Measurements from ENCODE around the gene CTIF.

CTIF gene

GRCh38 chr18:48896326-48896874 lies 357.6 kb downstream of the CTIF start:
- DNase-seq = no peak

GRCh38 chr18:48896875-48897511 lies 358.2 kb downstream of the CTIF start:
- DNase-seq = no peak

- DNase-seq = no peak
These were observed 358.7 kb downstream of the CTIF start for GRCh38 chr18:48897531-48897930.

- no peak for DNase-seq
These were observed 359.7 kb downstream of the CTIF start for GRCh38 chr18:48898521-48898920.

- DNase-seq = no peak
These were observed 360.8 kb downstream of the CTIF start for GRCh38 chr18:48899558-48900174.

GRCh38 chr18:48900469-48900868 lies 361.6 kb downstream of the CTIF start:
- no peak for DNase-seq

- DNase-seq = no peak
These were observed 362.6 kb downstream of the CTIF start for GRCh38 chr18:48901145-48902022.

- DNase-seq = peak; percentile 69
These were observed 363.4 kb downstream of the CTIF start for GRCh38 chr18:48902023-48902855.

GRCh38 chr18:48902856-48903601 lies 364.2 kb downstream of the CTIF start:
- DNase-seq = no peak

GRCh38 chr18:48904091-48904490 lies 365.3 kb downstream of the CTIF start:
- DNase-seq = no peak

GRCh38 chr18:48904847-48905394 lies 366.1 kb downstream of the CTIF start:
- no peak for DNase-seq

- DNase-seq = no peak
These were observed 366.7 kb downstream of the CTIF start for GRCh38 chr18:48905513-48905912.

- no peak for DNase-seq
These were observed 370.1 kb downstream of the CTIF start for GRCh38 chr18:48908916-48909315.

GRCh38 chr18:48909721-48910120 lies 370.9 kb downstream of the CTIF start:
- DNase-seq = no peak

- no peak for DNase-seq
These were observed 372.2 kb downstream of the CTIF start for GRCh38 chr18:48910972-48911545.

All from DMS79 (cell line).